ENCODE results near the gene NCOA4.
"Not testable (repeated sequence)": the region's sequence is repeated elsewhere in the genome, so short reads cannot be mapped to it uniquely, and the experiment has no call there.

NCOA4 gene

GRCh38 chr10:46052057-46052790 is 21.8 kb upstream of the NCOA4 start:
- DNase-seq (ENCODE audit: low read depth): no peak
- H3K4me3 ChIP-seq (ENCODE audit: control insufficient read depth, low read depth, low read length): no peak overlapping the region
- TF ChIP-seq CTCF (IDR thresholded peaks at IDR 0.05; ENCODE audit: control insufficient read depth, insufficient read depth, low read depth, low read length, missing control alignments): no peak

- DNase-seq (ENCODE audit: low read depth): no peak
- TF ChIP-seq CTCF (IDR thresholded peaks at IDR 0.05; ENCODE audit: control insufficient read depth, insufficient read depth, low read depth, low read length, missing control alignments): no peak
- H3K4me3 ChIP-seq (ENCODE audit: control insufficient read depth, low read depth, low read length): no peak overlapping the region
Observed at GRCh38 chr10:46050941-46051623, 20.7 kb upstream of the NCOA4 start.

DNA sequence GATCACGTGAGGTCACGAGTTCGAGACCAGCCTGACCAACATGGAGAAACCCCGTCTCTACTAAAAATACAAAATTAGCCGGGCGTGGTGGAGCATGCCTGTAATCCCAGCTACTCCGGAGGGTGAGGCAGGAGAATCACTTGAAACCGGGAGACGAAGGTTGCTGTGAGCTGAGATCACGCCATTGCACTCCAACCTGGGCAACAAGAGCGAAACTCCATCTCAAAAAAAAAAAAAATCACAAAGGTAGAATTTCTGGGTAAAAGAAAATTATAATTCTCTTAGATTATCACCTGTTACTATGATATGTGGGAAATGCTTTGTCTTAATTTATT is 19.0 kb upstream of the NCOA4 start:
- not testable (repeated sequence) for DNase-seq (ENCODE audit: low read depth)

DNA sequence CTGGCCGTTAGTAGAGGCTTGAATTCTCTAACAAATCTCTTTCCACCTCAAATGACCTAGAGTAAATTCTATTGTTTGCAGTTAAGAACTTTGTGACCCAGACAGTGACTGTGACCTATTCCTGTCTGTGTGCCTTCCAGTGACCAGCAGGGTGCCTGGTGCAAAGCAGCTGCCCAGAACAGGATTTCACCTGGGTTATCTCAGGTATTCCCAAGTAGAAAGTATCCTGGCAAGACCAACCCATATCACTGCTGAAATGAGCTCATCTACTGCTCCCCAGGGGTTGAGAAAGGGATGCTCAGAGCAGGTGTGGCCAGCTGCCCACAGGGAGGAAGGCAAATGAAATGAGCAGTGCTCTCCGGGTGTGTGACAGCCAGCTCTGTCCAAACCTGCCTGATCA is 17.7 kb upstream of the NCOA4 start:
- H3K4me3 ChIP-seq (ENCODE audit: control insufficient read depth, low read depth, low read length): no peak overlapping the region
- DNase-seq (ENCODE audit: low read depth): no peak
- no peak for TF ChIP-seq CTCF (IDR thresholded peaks at IDR 0.05; ENCODE audit: control insufficient read depth, insufficient read depth, low read depth, low read length, missing control alignments)

More for the DNA sequence above, 19.0 kb upstream of the NCOA4 start:
- not testable (repeated sequence) for H3K4me3 ChIP-seq (ENCODE audit: control insufficient read depth, low read depth, low read length)

- no peak for TF ChIP-seq CTCF (IDR thresholded peaks at IDR 0.05; ENCODE audit: control insufficient read depth, insufficient read depth, low read depth, low read length, missing control alignments)
- no peak within 1 kb of the TSS for H3K4me3 ChIP-seq (ENCODE audit: control insufficient read depth, low read depth, low read length)
- no peak for DNase-seq (ENCODE audit: low read depth)
Observed at GRCh38 chr10:46046261-46046660, 15.8 kb upstream of the NCOA4 start, which contains the start of gene MSMB. MSMB (minus strand) TSS chr10:46046269; CDS start chr10:46046237, 32 bp downstream.

- DNase-seq (ENCODE audit: low read depth): no peak
- no peak for TF ChIP-seq CTCF (IDR thresholded peaks at IDR 0.05; ENCODE audit: control insufficient read depth, insufficient read depth, low read depth, low read length, missing control alignments)
- no peak overlapping the region for H3K4me3 ChIP-seq (ENCODE audit: control insufficient read depth, low read depth, low read length)
Observed at GRCh38 chr10:46042527-46042926, 12.1 kb upstream of the NCOA4 start.

DNA sequence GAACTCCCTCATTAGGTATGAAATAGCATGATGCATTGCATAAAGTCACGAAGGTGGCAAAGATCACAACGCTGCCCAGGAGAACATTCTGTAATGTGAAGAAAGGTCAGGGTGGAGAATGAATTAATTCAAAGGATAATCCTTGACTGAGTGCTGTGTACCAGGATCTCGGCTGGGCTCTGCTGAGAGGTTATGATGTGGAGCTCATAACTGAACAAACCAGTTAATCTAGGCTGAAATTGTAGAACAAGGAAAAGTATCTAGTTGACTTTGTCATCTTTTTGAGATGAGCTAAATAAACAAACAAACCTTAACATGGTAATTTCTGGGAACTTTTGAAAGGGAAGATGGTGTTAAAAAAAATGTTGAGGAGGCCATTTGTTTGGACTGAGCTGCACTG is 9.6 kb upstream of the NCOA4 start:
- H3K4me3 ChIP-seq (ENCODE audit: control insufficient read depth, low read depth, low read length): no peak overlapping the region
- no peak for TF ChIP-seq CTCF (IDR thresholded peaks at IDR 0.05; ENCODE audit: control insufficient read depth, insufficient read depth, low read depth, low read length, missing control alignments)
- DNase-seq (ENCODE audit: low read depth): no peak

Measured in AG09309 (cell line).